IMR-90 (cell line): ENCODE results near the gene C19orf33. TPM values are rescaled to one million over a fixed set of nuclear protein-coding genes. Genes with fewer than 3 reads are reported as not detected.
A peak's percentile ranks its signal among the peaks of the same experiment; 100 is the strongest.

Experiments used
- ATAC-seq: fragments of 200-7000 bp; cut with Tn5 transposase; 2 replicates; pipeline ENCODE4 v1.9.1; 2020; ENCODE audit warnings: low read depth, mild to moderate bottlenecking, moderate library complexity
- BruUV-seq: library from RNA; stranded (reverse); fragments of 400-500 nt; replicated peaks from 2 replicates; lab custom pipeline; 2021; lab: Mats Ljungman, UMichigan
- CTCF ChIA-PET: fragments of 300-600 bp; formaldehyde crosslinking; extraction: SDS; loops from one replicate; lab custom pipeline; 2021; ENCODE audit warnings: antibody characterized with exemption; lab: Yijun Ruan, JAX
- POLR2A ChIA-PET: fragments of 300-600 bp; sonication (Branson Sonifier 250); formaldehyde crosslinking; loops from one replicate; lab custom pipeline; 2022; ENCODE audit warnings: antibody characterized with exemption; ENCODE audit not compliant: unreplicated experiment; lab: Charles Lee
- DNase-seq: peaks from one replicate; pipeline ENCODE4 v3.0.0; 2013
- H2AFZ ChIP-seq: replicated peaks from 2 replicates; pipeline ENCODE3; 2013; ENCODE audit warnings: low read length, mild to moderate bottlenecking; ENCODE audit not compliant: poor library complexity
- H2AK5ac ChIP-seq: 2 replicates; pipeline ENCODE4 v1.6.1; 2013; ENCODE audit warnings: low read depth, low read length, inconsistent platforms
- H2AK9ac ChIP-seq: replicated peaks from 2 replicates; pipeline ENCODE3; 2013; ENCODE audit warnings: mild to moderate bottlenecking, low read depth, low read length, moderate library complexity; ENCODE audit not compliant: poor library complexity
- H2BK120ac ChIP-seq: 2 replicates; pipeline ENCODE4 v1.6.1; 2013; ENCODE audit warnings: low read depth, low read length, inconsistent platforms
- H2BK15ac ChIP-seq: 3 replicates; pipeline ENCODE4 v1.6.1; 2013; ENCODE audit warnings: low read depth, low read length, inconsistent platforms
- H2BK20ac ChIP-seq: 2 replicates; pipeline ENCODE4 v1.6.1; 2013; ENCODE audit warnings: low read depth, mild to moderate bottlenecking, inconsistent platforms, low read length, moderate library complexity
- H2BK5ac ChIP-seq: 2 replicates; pipeline ENCODE4 v1.6.1; 2013; ENCODE audit warnings: mild to moderate bottlenecking, low read depth, low read length, inconsistent platforms; ENCODE audit not compliant: poor library complexity, severe bottlenecking
- H3K14ac ChIP-seq: replicated peaks from 2 replicates; pipeline ENCODE4 v1.6.1; 2013; ENCODE audit warnings: low read depth, low read length, inconsistent platforms
- H3K18ac ChIP-seq: 2 replicates; pipeline ENCODE4 v1.6.1; 2013; ENCODE audit warnings: low read depth, low read length, control low read depth
- H3K23ac ChIP-seq: 2 replicates; pipeline ENCODE4 v1.6.1; 2013; ENCODE audit warnings: low read depth, low read length, inconsistent platforms
- H3K27ac ChIP-seq: 2 replicates; pipeline ENCODE4 v1.5.1; 2013; ENCODE audit warnings: mild to moderate bottlenecking, control low read depth, low read length; ENCODE audit not compliant: insufficient read depth
- H3K27me3 ChIP-seq: 2 replicates; pipeline ENCODE4 v1.6.1; 2013; ENCODE audit warnings: low read length; ENCODE audit not compliant: control insufficient read depth, insufficient read depth
- H3K36me3 ChIP-seq: 2 replicates; pipeline ENCODE4 v1.6.1; 2013; ENCODE audit warnings: low read length, mixed read lengths; ENCODE audit not compliant: control insufficient read depth, insufficient read depth
- H3K4ac ChIP-seq: 2 replicates; pipeline ENCODE4 v1.6.1; 2013; ENCODE audit warnings: low read depth, low read length, inconsistent platforms
- H3K4me1 ChIP-seq: 2 replicates; pipeline ENCODE4 v1.6.1; 2013; ENCODE audit warnings: low read length, mixed read lengths; ENCODE audit not compliant: control insufficient read depth, insufficient read depth
- H3K4me2 ChIP-seq: 2 replicates; pipeline ENCODE4 v1.6.1; 2013; ENCODE audit warnings: low read depth, mild to moderate bottlenecking, control low read depth, low read length, moderate library complexity
- H3K4me3 ChIP-seq: 2 replicates; pipeline ENCODE4 v1.5.1; 2013; ENCODE audit warnings: low read depth, mild to moderate bottlenecking, control low read depth, low read length, moderate library complexity; ENCODE audit not compliant: insufficient read depth
- H3K56ac ChIP-seq: 2 replicates; pipeline ENCODE4 v1.6.1; 2013; ENCODE audit warnings: low read length, inconsistent platforms; ENCODE audit not compliant: insufficient read depth; ENCODE audit errors: extremely low read depth
- H3K79me1 ChIP-seq, 2 experiments: 2 replicates each; pipeline ENCODE4 v1.6.1; 2013; ENCODE audit warnings: low read length in 2 of 2, inconsistent platforms in 1 of 2, low read depth in 1 of 2
- H3K9ac ChIP-seq: 2 replicates; pipeline ENCODE4 v1.6.1; 2013; ENCODE audit warnings: low read depth, low read length, control low read depth
- H3K9me1 ChIP-seq: 2 replicates; pipeline ENCODE4 v1.6.1; 2013; ENCODE audit warnings: low read length, inconsistent platforms; ENCODE audit not compliant: insufficient read depth
- H3K9me3 ChIP-seq: 2 replicates; pipeline ENCODE4 v1.6.1; 2013; ENCODE audit warnings: low read length; ENCODE audit not compliant: control insufficient read depth, insufficient read depth
- H4K20me1 ChIP-seq: 2 replicates; pipeline ENCODE4 v1.6.1; 2013; ENCODE audit warnings: low read length, inconsistent platforms; ENCODE audit not compliant: insufficient read depth
- H4K5ac ChIP-seq: 2 replicates; pipeline ENCODE4 v1.6.1; 2013; ENCODE audit warnings: mild to moderate bottlenecking, low read depth, low read length, control low read depth
- H4K8ac ChIP-seq, 2 experiments: 2 replicates each; pipeline ENCODE4 v1.6.1; 2013; ENCODE audit warnings: low read depth in 2 of 2, low read length in 2 of 2, control low read depth in 1 of 2, inconsistent platforms in 1 of 2
- H4K91ac ChIP-seq: 2 replicates; pipeline ENCODE4 v1.6.1; 2013; ENCODE audit warnings: low read depth, low read length, inconsistent platforms; ENCODE audit not compliant: insufficient read depth
- BHLHE40 ChIP-seq: fragments of 150-350 bp; IDR thresholded peaks from 2 replicates; pipeline ENCODE4 v1.6.1; 2016; ENCODE audit warnings: mild to moderate bottlenecking, low read depth, low read length
- CEBPB ChIP-seq: IDR thresholded peaks from 2 replicates; pipeline ENCODE4 v1.6.1; 2012; ENCODE audit warnings: low read depth, low read length, improper control_type of control experiment
- MAFK ChIP-seq: IDR thresholded peaks from 2 replicates; pipeline ENCODE4 v1.6.1; 2012; ENCODE audit warnings: low read depth, low read length, improper control_type of control experiment
- MAZ ChIP-seq: IDR thresholded peaks from 2 replicates; pipeline ENCODE4 v1.6.1; 2012; ENCODE audit warnings: low read depth, mild to moderate bottlenecking, low read length, improper control_type of control experiment, moderate library complexity, borderline replicate concordance
- POLR2A ChIP-seq: IDR thresholded peaks from 2 replicates; pipeline ENCODE4 v1.6.1; 2012; ENCODE audit warnings: mild to moderate bottlenecking, low read depth, low read length
- WGBS, 2 experiments: methylation state at CpG; one replicate each; pipeline versions ENCODE4 v1.1.5 to v1.1.7; 2013; ENCODE audit warnings: missing lambda C conversion rate in 2 of 2; ENCODE audit not compliant: insufficient read length in 1 of 2; ENCODE audit errors: extremely low coverage in 2 of 2; 5-methylcytosine and 5-hydroxymethylcytosine counted together
- dilution Hi-C: fragments of 300-500 bp; cut with HindIII; formaldehyde crosslinking; loops from one replicate; pipeline ENCODE4 v1.14.3; 2018; ENCODE audit warnings: low sequenced_read_pairs; ENCODE audit not compliant: unreplicated experiment
- in situ Hi-C: fragments of 300-500 bp; cut with MboI; formaldehyde crosslinking; loops from 3 replicates; pipeline ENCODE4 v1.14.3; 2019; ENCODE audit warnings: low sequenced_read_pairs, inconsistent platforms, mixed read lengths
- intact Hi-C: fragments of 100-400 bp; cut with micrococcal nuclease; formaldehyde crosslinking; loops from 2 replicates; pipeline ENCODE4 v1.10.0; 2022
- polyA plus RNA-seq, 3 experiments: library from polyadenylated mRNA; depleted of rRNA; stranded (reverse); fragments of >200 nt; gene quantifications; 2 replicates each; pipeline ENCODE4 v1.2.3, GENCODE V29; 2012; ENCODE audit warnings: low replicate concordance in 1 of 3
- total RNA-seq: library from RNA; depleted of rRNA; stranded (reverse); fragments of >200 nt; gene quantifications from 2 replicates; pipeline ENCODE4 v1.2.3, GENCODE V29; 2012

The C19orf33 gene
- total and polyA plus RNA-seq, 2 of the 4 experiments (the other 2 are of a cell fraction) = 0.80 TPM; not detected in 1

DNA sequence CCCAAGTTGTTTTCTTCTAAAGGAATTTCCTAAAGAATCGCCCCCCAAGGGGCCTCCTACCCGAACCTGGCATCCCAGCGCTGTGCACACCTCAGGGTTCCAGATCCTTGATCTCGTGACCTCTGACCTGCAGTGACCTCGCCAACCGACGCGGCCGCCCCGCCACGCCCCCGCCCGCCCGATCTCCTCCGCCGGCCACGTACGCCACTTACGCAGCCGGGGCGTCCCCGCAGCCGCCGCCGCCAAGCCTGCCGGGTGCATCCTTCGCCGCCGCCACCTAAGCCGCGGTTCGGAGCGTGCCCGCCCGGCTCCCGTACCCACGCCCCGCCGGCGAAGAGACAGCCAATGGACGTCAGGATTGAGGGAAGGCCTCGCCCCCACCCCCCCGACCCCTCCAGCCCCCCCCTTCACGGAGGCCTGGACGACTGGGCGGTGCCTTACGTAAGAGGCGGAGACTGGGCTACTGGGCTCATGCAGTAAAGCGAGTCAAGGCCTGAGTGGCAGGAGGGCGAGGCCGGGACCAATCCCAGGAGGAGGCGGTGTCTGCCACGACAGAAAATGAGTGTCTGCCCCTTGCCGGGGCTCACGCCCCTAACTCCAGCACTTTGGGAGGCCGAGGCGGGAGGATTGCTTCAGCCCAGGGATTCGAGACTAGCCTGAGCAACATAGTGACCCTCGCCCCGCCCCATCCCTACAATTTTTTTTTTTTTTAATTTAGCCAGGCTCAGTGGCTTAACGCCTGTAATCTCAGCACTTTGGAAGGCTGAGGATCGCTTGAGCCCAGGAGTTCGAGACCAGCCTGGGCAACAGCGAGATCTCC is 11.8 kb downstream of the C19orf33 start, which contains the start of gene YIF1B:
YIF1B (minus strand) TSS at position 291 of the 820 bp plus-strand sequence; CDS start at position 261, 30 bp downstream.
- H2BK5ac ChIP-seq = peak within 1 kb of the TSS; percentile 58
- ChIA-PET POLR2A (interaction anchor here (0.8 kb wide), 1 partner anchor 12 kb away, joined by 3 read pairs; the partner anchor contains the start of gene C19orf33), CTCF (no interaction called here)
- 20% methylated on average over 1 of the region's 64 CpGs; no CpG with 5 or more reads in 1 of the 2 experiments for WGBS, 2 experiments
- peak within 1 kb of the TSS; percentile 84 to 96 for H4K8ac ChIP-seq
- 0 out of 2 replicates have a peak within 1 kb of the TSS, but pooled peaks have one; percentile 1 for H2BK20ac ChIP-seq
- intact Hi-C loops (no loop called here), in situ Hi-C loops (no loop called here), dilution Hi-C loops (no loop called here)
- H3K14ac ChIP-seq = peak within 1 kb of the TSS; percentile 93
- peak within 1 kb of the TSS; percentile 92 for H2AFZ ChIP-seq
- peak within 1 kb of the TSS; percentile 86 for H3K4me3 ChIP-seq
- peak within 1 kb of the TSS; percentile 57 for H3K27ac ChIP-seq
- DNase-seq (peak; percentile 96), ATAC-seq (peak; percentile 97)
- peak; percentile 42; the same call in 1 of the 2 replicates for TF ChIP-seq BHLHE40
- peak; percentile 56; the same call in 1 of the 2 replicates for TF ChIP-seq CEBPB
- peak; percentile 81; the same call in 1 of the 2 replicates for TF ChIP-seq MAZ
- TF ChIP-seq MAFK = no peak
- no peak for TF ChIP-seq POLR2A
- H3K4me1 ChIP-seq = peaks cover 3% of the 10 kb centered on the region; the same call in 1 of the 2 replicates
- H3K9me1 ChIP-seq = 0 out of 2 replicates have a peak, but pooled peaks cover 5% of the 10 kb centered on the region
- H3K23ac ChIP-seq = peak within 1 kb of the TSS; percentile 74
- peak within 1 kb of the TSS; percentile 51; the same call in 1 of the 3 replicates for H2BK15ac ChIP-seq
- H3K36me3 ChIP-seq = no peaks in the 10 kb centered on the region
- peak within 1 kb of the TSS; percentile 44 for H3K18ac ChIP-seq
- H4K20me1 ChIP-seq = no peaks in the 10 kb centered on the region
- H3K4ac ChIP-seq = peak within 1 kb of the TSS; percentile 95
- peak within 1 kb of the TSS; percentile 60; the same call in 1 of the 2 replicates for H3K56ac ChIP-seq
- H3K79me1 ChIP-seq = peaks cover 6 to 37% of the 10 kb centered on the region in 2 experiments
- H2BK120ac ChIP-seq = peak within 1 kb of the TSS; percentile 84
- peak within 1 kb of the TSS; percentile 73 for H4K91ac ChIP-seq
- peak within 1 kb of the TSS; percentile 84 for H3K9ac ChIP-seq
- no peaks in the 10 kb centered on the region for H3K9me3 ChIP-seq
- no peaks in the 10 kb centered on the region; the same call in 1 of the 2 replicates for H3K27me3 ChIP-seq
- H3K4me2 ChIP-seq = peak within 1 kb of the TSS; percentile 83
- peak within 1 kb of the TSS; percentile 74 for H2AK5ac ChIP-seq
- H2AK9ac ChIP-seq = peak within 1 kb of the TSS; percentile 99
- H4K5ac ChIP-seq = peak within 1 kb of the TSS; percentile 43
- no TSS peak for BruUV-seq
